Measurements from ENCODE around the gene NUP54. TPM values are rescaled to one million over a fixed set of nuclear protein-coding genes. Genes with fewer than 3 reads are reported as not detected.
A peak's percentile ranks its signal among the peaks of the same experiment; 100 is the strongest.

The NUP54 gene
- total RNA-seq, 4 donors from 2014 or later = 15.6 to 32.2 (median 23.9) TPM

DNA sequence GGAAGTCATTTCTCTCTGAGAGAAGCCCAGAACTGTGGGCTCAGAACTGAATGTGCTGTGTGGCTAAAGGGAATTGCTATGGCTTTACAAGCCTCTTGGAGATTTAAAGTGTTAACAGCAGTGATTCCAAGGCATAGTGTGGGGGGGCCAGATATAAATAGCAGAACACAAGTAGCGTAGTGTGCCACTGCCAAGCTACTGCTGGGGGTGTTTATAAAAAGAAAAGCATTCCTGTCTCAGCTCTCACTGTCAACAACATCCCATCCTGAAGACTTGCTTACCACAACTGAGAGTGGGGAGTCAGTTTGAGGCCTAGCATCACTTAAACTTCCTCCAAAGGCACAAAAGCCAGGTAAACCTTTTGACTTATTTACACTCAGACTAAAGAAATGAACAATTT lies 73.7 kb downstream of the NUP54 start, which contains the start of gene ART3:
Gene ART3, plus strand, starts transcription at position 242 of the 400 bp plus-strand sequence. CDS start 1,181 bp downstream, outside the sequence.
- Histone ChIP-seq H3K4me1 (no peaks in the 10 kb centered on the region), H3K27ac (no peak within 1 kb of the TSS), H3K9me3 (no peaks in the 10 kb centered on the region), H3K27me3 (no peaks in the 10 kb centered on the region), H3K4me3 (no peak within 1 kb of the TSS), H3K36me3 (no peaks in the 10 kb centered on the region)
- no peak for TF ChIP-seq POLR2A (IDR thresholded peaks at IDR 0.05)
- TF ChIP-seq, protein P1, sequence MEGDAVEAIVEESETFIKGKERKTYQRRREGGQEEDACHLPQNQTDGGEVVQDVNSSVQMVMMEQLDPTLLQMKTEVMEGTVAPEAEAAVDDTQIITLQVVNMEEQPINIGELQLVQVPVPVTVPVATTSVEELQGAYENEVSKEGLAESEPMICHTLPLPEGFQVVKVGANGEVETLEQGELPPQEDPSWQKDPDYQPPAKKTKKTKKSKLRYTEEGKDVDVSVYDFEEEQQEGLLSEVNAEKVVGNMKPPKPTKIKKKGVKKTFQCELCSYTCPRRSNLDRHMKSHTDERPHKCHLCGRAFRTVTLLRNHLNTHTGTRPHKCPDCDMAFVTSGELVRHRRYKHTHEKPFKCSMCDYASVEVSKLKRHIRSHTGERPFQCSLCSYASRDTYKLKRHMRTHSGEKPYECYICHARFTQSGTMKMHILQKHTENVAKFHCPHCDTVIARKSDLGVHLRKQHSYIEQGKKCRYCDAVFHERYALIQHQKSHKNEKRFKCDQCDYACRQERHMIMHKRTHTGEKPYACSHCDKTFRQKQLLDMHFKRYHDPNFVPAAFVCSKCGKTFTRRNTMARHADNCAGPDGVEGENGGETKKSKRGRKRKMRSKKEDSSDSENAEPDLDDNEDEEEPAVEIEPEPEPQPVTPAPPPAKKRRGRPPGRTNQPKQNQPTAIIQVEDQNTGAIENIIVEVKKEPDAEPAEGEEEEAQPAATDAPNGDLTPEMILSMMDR (IDR thresholded peaks at IDR 0.05) = no peak
- DNase-seq = no peak

GRCh38 chr4:76072760-76073159 lies 75.4 kb downstream of the NUP54 start:
- Histone ChIP-seq H3K4me1 (no peaks in the 10 kb centered on the region), H3K36me3 (no peaks in the 10 kb centered on the region), H3K9me3 (no peaks in the 10 kb centered on the region), H3K4me3 (no peak overlapping the region), H3K27ac (no peak overlapping the region), H3K27me3 (no peaks in the 10 kb centered on the region)
- no peak for TF ChIP-seq POLR2A (IDR thresholded peaks at IDR 0.05)
- TF ChIP-seq, protein P1 (IDR thresholded peaks at IDR 0.05) = no peak
- DNase-seq = no peak

DNA sequence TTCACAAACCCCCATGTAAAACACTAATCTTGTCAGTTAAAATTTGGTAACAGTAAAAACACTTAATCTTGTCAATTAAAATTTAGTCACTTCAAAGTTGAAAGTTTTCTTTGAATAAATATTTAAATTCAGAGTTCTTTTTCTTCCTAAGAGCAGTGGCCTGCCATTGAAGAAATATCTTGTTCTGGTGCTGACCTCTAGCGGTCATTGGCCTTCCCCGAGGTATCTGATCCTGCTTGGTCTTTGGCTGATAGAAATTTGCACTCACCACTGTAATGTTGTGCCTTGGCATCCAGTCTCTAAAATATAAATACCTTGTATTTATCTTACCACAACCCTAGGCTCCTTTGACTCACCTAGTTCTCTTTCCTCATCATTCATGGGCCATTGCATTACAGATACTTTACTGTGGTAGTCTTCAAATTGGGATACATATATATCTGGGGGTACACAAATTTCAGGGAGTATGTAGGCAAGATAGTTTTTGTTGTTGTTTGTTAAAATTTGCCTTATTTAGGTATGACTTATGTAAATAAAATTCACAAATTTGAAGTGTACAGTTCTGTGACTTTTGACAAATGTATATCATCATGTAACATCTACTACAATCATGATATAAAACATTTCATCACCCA lies 80.4 kb downstream of the NUP54 start:
- Histone ChIP-seq H3K27ac (no peak overlapping the region), H3K36me3 (no peaks in the 10 kb centered on the region), H3K27me3 (no peaks in the 10 kb centered on the region), H3K4me1 (no peaks in the 10 kb centered on the region), H3K4me3 (no peak overlapping the region), H3K9me3 (no peaks in the 10 kb centered on the region)
- peak; percentile 61 to 92 (median 77) for DNase-seq
- TF ChIP-seq, protein P1 (IDR thresholded peaks at IDR 0.05) = peak; percentile 53 to 90 (median 81)
- no peak for TF ChIP-seq POLR2A (IDR thresholded peaks at IDR 0.05)

DNA sequence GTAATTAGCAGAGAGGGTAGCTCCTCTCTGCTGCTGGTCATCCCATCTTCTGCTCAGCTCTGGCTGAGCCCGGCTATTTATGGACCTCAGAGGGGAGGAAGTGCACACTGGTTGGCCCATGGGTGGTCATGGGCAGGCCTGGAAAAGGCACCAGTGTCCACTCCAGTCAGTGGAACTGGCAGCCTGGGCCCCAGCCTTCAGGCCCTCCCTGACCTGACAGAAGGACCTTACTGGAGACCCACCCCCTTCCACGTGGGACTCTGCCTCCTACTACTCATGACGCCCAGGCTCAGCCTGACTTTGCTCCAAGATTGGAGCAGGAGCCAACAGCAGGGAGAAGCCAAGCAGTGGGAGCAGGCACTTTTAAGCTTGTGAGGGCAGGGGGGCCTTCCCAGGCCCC lies 81.7 kb downstream of the NUP54 start:
- no peak for TF ChIP-seq POLR2A (IDR thresholded peaks at IDR 0.05)
- TF ChIP-seq, protein P1 (IDR thresholded peaks at IDR 0.05) = no peak
- Histone ChIP-seq H3K27me3 (no peaks in the 10 kb centered on the region), H3K36me3 (no peaks in the 10 kb centered on the region), H3K4me3 (no peak overlapping the region), H3K9me3 (no peaks in the 10 kb centered on the region), H3K27ac (no peak overlapping the region), H3K4me1 (no peaks in the 10 kb centered on the region)
- DNase-seq = no peak

Other genes with a start within 250 kb of the NUP54 start
- gene PPEF2, start 245.9 kb downstream of the NUP54 start, total RNA-seq = under 1 TPM in 1 of 4 donors, not detected in 3; 0.54 TPM
- gene NAAA, start 207.4 kb downstream of the NUP54 start, total RNA-seq = 100 to 1,000 TPM in 3 of 4 donors, 10 to 100 TPM in 1; 81.7 to 434 (median 177) TPM
- 10 to 100 TPM; 21.2 to 63.5 (median 24.2) TPM for gene SDAD1, start 157.5 kb downstream of the NUP54 start, total RNA-seq
- gene CXCL9, start 140.9 kb downstream of the NUP54 start, total RNA-seq = 1 to 10 TPM in 1 of 4 donors, under 1 TPM in 2, not detected in 1; 0.35 to 5.0 (median 0.94) TPM
- 1 to 10 TPM in 1 of 4 donors, not detected in 3; 1.8 TPM for gene CXCL10, start 124.9 kb downstream of the NUP54 start, total RNA-seq
- not detected for gene CXCL11, start 112.3 kb downstream of the NUP54 start, total RNA-seq
- gene ART3, start 73.7 kb downstream of the NUP54 start, total RNA-seq = under 1 TPM in 1 of 4 donors, not detected in 3; 0.85 TPM
- 100 to 1,000 TPM in 3 of 4 donors, 10 to 100 TPM in 1; 40.4 to 225 (median 170) TPM for gene SCARB2, start 65.4 kb upstream of the NUP54 start, total RNA-seq
- 10 to 100 TPM in 1 of 4 donors, 1 to 10 TPM in 2, under 1 TPM in 1; 0.83 to 13.9 (median 7.6) TPM for gene FAM47E, start 103.3 kb upstream of the NUP54 start, total RNA-seq
- gene STBD1, start 158.3 kb upstream of the NUP54 start, total RNA-seq = 10 to 100 TPM in 3 of 4 donors, not detected in 1; 32.0 to 72.9 (median 50.4) TPM

Data from Peyer's patch (tissue), 4 donors.